WTC11 (cell line): Measurements from ENCODE around the gene ALOX12B. TPM values are rescaled to one million over a fixed set of nuclear protein-coding genes. Genes with fewer than 3 reads are reported as not detected.
"Not testable (repeated sequence)": the region's sequence is repeated elsewhere in the genome, so short reads cannot be mapped to it uniquely, and the experiment has no call there.

ENCODE experiments used
- ATAC-seq: fragments of 200-7000 bp; cut with Tn5 transposase; 2 replicates; pipeline ENCODE4 v1.10.0; 2021; ENCODE audit warnings: mild to moderate bottlenecking, moderate library complexity
- CTCF ChIA-PET: fragments of 300-600 bp; sonication (Branson Sonifier 250); formaldehyde crosslinking; loops from one replicate; lab custom pipeline; 2021; ENCODE audit warnings: antibody characterized with exemption; lab: Charles Lee
- POLR2A ChIA-PET: fragments of 350-600 bp; sonication (Branson Sonifier 250); formaldehyde crosslinking; loops from one replicate; lab custom pipeline; 2021; ENCODE audit warnings: antibody characterized with exemption; lab: Charles Lee
- DNase-seq: peaks from one replicate; pipeline ENCODE4 v3.0.0; 2021; ENCODE audit warnings: low spot score
- H3K27ac Mint-ChIP-seq: 2 replicates; pipeline ENCODE4 v1.8.0; 2021; ENCODE audit warnings: mixed read lengths
- H3K27me3 Mint-ChIP-seq: 2 replicates; pipeline ENCODE4 v1.8.0; 2021; ENCODE audit warnings: low read depth, mild to moderate bottlenecking, moderate library complexity, mixed read lengths
- H3K36me3 Mint-ChIP-seq: 2 replicates; pipeline ENCODE4 v1.8.0; 2021; ENCODE audit warnings: mixed read lengths
- H3K4me1 Mint-ChIP-seq: 2 replicates; pipeline ENCODE4 v1.8.0; 2022; ENCODE audit warnings: mixed read lengths
- H3K4me3 Mint-ChIP-seq: 2 replicates; pipeline ENCODE4 v1.8.0; 2021; ENCODE audit warnings: mild to moderate bottlenecking, moderate library complexity, mixed read lengths
- H3K9me3 Mint-ChIP-seq: 2 replicates; pipeline ENCODE4 v1.8.0; 2021; ENCODE audit warnings: mixed read lengths
- CBFB ChIP-seq: sonication (generic); formaldehyde crosslinking; IDR thresholded peaks from 2 replicates; pipeline ENCODE4 v1.8.1; 2022; ENCODE audit warnings: mild to moderate bottlenecking, low read depth, missing genetic modification reagents
- CREM ChIP-seq: sonication (generic); formaldehyde crosslinking; IDR thresholded peaks from 2 replicates; pipeline ENCODE4 v1.8.1; 2022; ENCODE audit warnings: mild to moderate bottlenecking, missing genetic modification reagents, moderate library complexity
- ETV6 ChIP-seq: sonication (generic); formaldehyde crosslinking; IDR thresholded peaks from 2 replicates; pipeline ENCODE4 v1.8.1; 2022; ENCODE audit warnings: mild to moderate bottlenecking, missing genetic modification reagents
- MXD4 ChIP-seq: fragments of 250-450 bp; sonication (Bioruptor Pico); IDR thresholded peaks from 2 replicates; pipeline ENCODE4 v1.8.0; 2021; ENCODE audit warnings: mild to moderate bottlenecking, moderate library complexity, borderline replicate concordance
- NFATC4 ChIP-seq: fragments of 250-450 bp; sonication (Bioruptor Pico); IDR thresholded peaks from 2 replicates; pipeline ENCODE4 v1.9.0; 2021; ENCODE audit warnings: mild to moderate bottlenecking
- SMAD3 ChIP-seq: sonication (generic); formaldehyde crosslinking; IDR thresholded peaks from 2 replicates; pipeline ENCODE4 v1.8.0; 2022; ENCODE audit warnings: missing genetic modification reagents, mild to moderate bottlenecking, borderline replicate concordance
- ZNF121 ChIP-seq: sonication (generic); formaldehyde crosslinking; IDR thresholded peaks from 2 replicates; pipeline ENCODE4 v1.8.0; 2023; ENCODE audit warnings: missing genetic modification reagents
- ZNF263 ChIP-seq: sonication (generic); formaldehyde crosslinking; IDR thresholded peaks from 2 replicates; pipeline ENCODE4 v1.8.1; 2022; ENCODE audit warnings: low read depth, mild to moderate bottlenecking, moderate library complexity, missing genetic modification reagents
- ZNF423 ChIP-seq: fragments of 250-450 bp; sonication (Bioruptor Pico); IDR thresholded peaks from 2 replicates; pipeline ENCODE4 v2.1.2; 2022; ENCODE audit warnings: mild to moderate bottlenecking, moderate library complexity
- total RNA-seq: library from RNA; stranded (reverse); gene quantifications from 3 replicates; pipeline ENCODE4 v1.2.3, GENCODE V29; 2021
- TF ChIP-seq, protein P1 (sequence below): sonication (generic); formaldehyde crosslinking; IDR thresholded peaks from 2 replicates; pipeline ENCODE4 v1.8.1; 2023; ENCODE audit warnings: mild to moderate bottlenecking, missing genetic modification reagents
- TF ChIP-seq, protein P2 (sequence below): fragments of 250-450 bp; sonication (Bioruptor Pico); IDR thresholded peaks from 2 replicates; pipeline ENCODE4 v1.9.0; 2021; ENCODE audit warnings: mild to moderate bottlenecking
- TF ChIP-seq, protein P3 (sequence below): sonication (generic); formaldehyde crosslinking; IDR thresholded peaks from 2 replicates; pipeline ENCODE4 v1.8.1; 2022; ENCODE audit warnings: mild to moderate bottlenecking, moderate library complexity, missing genetic modification reagents
- TF ChIP-seq, protein P4 (sequence below): sonication (generic); formaldehyde crosslinking; IDR thresholded peaks from 2 replicates; pipeline ENCODE4 v1.8.0; 2022; ENCODE audit warnings: mild to moderate bottlenecking, missing genetic modification reagents
- TF ChIP-seq, protein P5 (sequence below): sonication (generic); formaldehyde crosslinking; IDR thresholded peaks from 2 replicates; pipeline ENCODE4 v1.8.1; 2023; ENCODE audit warnings: mild to moderate bottlenecking, missing genetic modification reagents, moderate library complexity
- TF ChIP-seq, protein P6 (sequence below): sonication (generic); formaldehyde crosslinking; IDR thresholded peaks from 2 replicates; pipeline ENCODE4 v1.8.1; 2023; ENCODE audit warnings: mild to moderate bottlenecking, missing genetic modification reagents, moderate library complexity

Gene ALOX12B
- total RNA-seq, 1 experiment from 2014 or later, result 0.72 TPM

DNA sequence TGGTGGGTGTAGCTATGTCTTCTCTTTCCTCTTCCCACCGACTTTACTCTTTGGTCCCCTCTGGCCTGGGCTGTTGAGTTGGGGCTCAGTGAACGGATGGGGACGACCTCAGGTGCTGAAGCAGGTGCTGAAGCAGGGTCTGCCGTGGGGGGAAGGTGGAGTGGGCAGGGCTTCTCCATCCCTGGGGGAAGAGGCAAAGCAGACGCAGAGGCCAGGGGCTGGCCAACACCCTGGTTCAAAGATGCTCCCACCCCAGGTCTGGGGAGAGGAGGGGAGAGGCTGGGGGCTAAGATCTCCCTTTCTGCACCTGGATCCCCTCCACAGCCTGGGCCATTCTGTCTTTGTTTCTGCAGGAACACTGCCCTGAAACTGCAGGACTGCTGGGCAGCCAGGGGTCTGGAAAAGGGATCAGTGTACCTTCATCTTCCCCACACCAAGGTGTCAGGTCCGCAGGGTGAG lies 22.9 kb downstream of the ALOX12B start:
- Mint-ChIP-seq H3K9me3 (no peaks in the 10 kb centered on the region), H3K27ac (no peak overlapping the region), H3K27me3 (peaks cover 46% of the 10 kb centered on the region), H3K4me3 (peak overlapping the region; percentile 56), H3K4me1 (peaks cover 55% of the 10 kb centered on the region), H3K36me3 (no peaks in the 10 kb centered on the region)
- no peak for DNase-seq
- CTCF ChIA-PET, result interaction anchor here (2.1 to 11.8 kb wide), 4 partner anchors 10 to 75 kb away, joined by 5 to 380 read pairs (median 36); partner anchors contain the start of gene ALOXE3
- ATAC-seq, result peak; percentile 14; the same call in 1 of the 2 replicates
- POLR2A ChIA-PET, result interaction anchor here (0.5 kb wide), 1 partner anchor 297 kb away, joined by 3 read pairs; no protein-coding TSS in a partner anchor
- TF ChIP-seq CBFB (CRISPR knock-in tag), result no peak

DNA sequence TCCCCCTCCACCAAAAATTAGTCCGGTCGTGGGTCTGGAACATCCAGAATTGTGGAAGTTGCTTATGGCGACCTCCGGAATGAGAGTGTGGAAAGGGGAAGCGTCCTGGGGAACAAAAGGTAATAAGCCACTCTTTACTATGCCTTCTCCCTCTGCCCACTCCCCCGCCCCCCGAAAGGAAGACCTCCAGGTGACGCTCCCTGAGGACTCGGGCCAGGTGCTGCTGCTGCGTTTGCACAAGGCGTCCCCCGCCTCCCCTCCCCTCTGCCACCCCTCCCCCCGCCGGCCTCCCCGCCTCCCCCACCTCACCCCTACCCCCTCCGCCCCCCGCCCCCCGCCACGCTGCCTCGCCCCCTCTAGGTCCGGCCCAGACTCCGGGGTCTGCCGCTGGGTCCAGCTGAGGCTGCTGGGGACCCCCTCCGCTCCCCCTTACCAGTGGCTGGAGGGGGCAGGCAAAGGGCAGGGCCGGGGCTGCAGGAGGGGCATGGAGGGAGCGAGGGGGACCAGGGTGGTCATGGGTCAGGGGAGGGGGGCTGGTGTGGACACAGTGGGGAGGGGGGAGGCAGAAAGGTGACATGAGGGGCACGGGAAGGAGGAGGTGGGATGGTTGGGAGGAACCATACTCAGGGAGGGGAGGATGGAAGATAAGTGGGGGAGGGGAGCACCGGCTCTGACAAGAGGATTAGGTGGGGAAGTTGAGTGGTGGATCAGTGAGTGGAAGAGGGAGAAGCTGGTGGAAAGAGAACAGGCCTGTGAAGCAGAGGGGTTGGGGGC lies 23.6 kb downstream of the ALOX12B start:
- no peak overlapping the region for H3K27ac Mint-ChIP-seq
- ChIA-PET POLR2A (interaction anchor here (0.5 kb wide), 1 partner anchor 298 kb away, joined by 3 read pairs; no protein-coding TSS in a partner anchor), CTCF (interaction anchor here (2.1 to 11.8 kb wide), 4 partner anchors 11 to 74 kb away, joined by 5 to 380 read pairs (median 36); partner anchors contain the start of gene ALOXE3)
- H3K4me3 Mint-ChIP-seq, result peak overlapping the region; percentile 73
- H3K36me3 Mint-ChIP-seq, result no peaks in the 10 kb centered on the region
- H3K9me3 Mint-ChIP-seq, result no peaks in the 10 kb centered on the region
- DNase-seq (peak; percentile 39), ATAC-seq (peak; percentile 7; the same call in 1 of the 2 replicates)
- TF ChIP-seq ZNF423 (no peak), ZNF263 (CRISPR knock-in tag) (peak; percentile 55; the same call in 1 of the 2 replicates)
- peaks cover 55% of the 10 kb centered on the region for H3K4me1 Mint-ChIP-seq
- peaks cover 40% of the 10 kb centered on the region for H3K27me3 Mint-ChIP-seq

DNA sequence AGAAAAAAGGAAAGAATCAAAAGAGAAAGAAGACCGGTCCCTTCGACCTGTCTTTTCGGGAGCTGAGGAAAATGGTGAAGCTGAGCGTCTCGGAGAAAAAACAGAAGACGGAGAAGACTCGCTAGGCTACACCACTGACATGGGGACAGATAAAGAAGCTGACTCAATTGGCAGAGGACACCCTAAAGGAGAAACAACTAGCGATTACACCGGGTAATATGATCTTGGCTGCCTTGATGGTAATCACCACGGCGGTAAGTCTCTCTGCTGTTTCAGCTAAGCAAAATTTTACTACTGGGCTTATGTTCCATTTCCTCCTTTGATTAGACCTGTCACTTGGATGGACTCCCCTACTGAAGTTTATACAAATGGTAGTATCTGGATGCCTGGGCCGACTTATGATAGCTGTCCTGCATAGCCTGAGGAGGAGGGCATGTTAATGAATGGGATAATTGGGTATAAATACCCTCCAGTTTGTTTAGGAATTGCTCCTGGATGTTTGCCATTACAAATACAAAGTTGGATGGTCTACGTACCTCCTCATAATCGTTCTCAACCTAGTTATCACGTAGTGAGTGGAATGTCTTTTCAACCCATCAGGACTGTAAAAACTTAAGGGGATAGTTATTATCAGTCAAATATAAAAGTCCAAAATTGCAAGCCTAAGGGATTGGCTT lies 24.6 kb downstream of the ALOX12B start:
- CTCF ChIA-PET, result interaction anchor here (0.6 to 11.8 kb wide), 7 partner anchors 12 to 230 kb away, joined by 3 to 380 read pairs (median 56); partner anchors contain the start of genes ALOXE3, HES7 and KDM6B
- POLR2A ChIA-PET, result interaction anchor here (1.0 to 1.6 kb wide), 2 partner anchors 11 to 41 kb away, joined by 3 read pairs; no protein-coding TSS in a partner anchor
- no peak overlapping the region for H3K27ac Mint-ChIP-seq
- ATAC-seq (no peak; the same call in 1 of the 2 replicates), DNase-seq (no peak)
- H3K4me1 Mint-ChIP-seq, result peaks cover 60% of the 10 kb centered on the region
- no peaks in the 10 kb centered on the region for H3K36me3 Mint-ChIP-seq
- TF ChIP-seq ZNF121 (CRISPR knock-in tag), result no peak
- TF ChIP-seq, protein P1, sequence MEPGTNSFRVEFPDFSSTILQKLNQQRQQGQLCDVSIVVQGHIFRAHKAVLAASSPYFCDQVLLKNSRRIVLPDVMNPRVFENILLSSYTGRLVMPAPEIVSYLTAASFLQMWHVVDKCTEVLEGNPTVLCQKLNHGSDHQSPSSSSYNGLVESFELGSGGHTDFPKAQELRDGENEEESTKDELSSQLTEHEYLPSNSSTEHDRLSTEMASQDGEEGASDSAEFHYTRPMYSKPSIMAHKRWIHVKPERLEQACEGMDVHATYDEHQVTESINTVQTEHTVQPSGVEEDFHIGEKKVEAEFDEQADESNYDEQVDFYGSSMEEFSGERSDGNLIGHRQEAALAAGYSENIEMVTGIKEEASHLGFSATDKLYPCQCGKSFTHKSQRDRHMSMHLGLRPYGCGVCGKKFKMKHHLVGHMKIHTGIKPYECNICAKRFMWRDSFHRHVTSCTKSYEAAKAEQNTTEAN (CRISPR knock-in tag), result no peak
- no peak for TF ChIP-seq ZNF263 (CRISPR knock-in tag)
- TF ChIP-seq, protein P2, sequence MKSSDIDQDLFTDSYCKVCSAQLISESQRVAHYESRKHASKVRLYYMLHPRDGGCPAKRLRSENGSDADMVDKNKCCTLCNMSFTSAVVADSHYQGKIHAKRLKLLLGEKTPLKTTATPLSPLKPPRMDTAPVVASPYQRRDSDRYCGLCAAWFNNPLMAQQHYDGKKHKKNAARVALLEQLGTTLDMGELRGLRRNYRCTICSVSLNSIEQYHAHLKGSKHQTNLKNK (CRISPR knock-in tag), result no peak
- TF ChIP-seq MXD4 (CRISPR knock-in tag), result no peak
- no peaks in the 10 kb centered on the region for H3K9me3 Mint-ChIP-seq
- peaks cover 34% of the 10 kb centered on the region for H3K27me3 Mint-ChIP-seq
- H3K4me3 Mint-ChIP-seq, result peak overlapping the region; percentile 73

DNA sequence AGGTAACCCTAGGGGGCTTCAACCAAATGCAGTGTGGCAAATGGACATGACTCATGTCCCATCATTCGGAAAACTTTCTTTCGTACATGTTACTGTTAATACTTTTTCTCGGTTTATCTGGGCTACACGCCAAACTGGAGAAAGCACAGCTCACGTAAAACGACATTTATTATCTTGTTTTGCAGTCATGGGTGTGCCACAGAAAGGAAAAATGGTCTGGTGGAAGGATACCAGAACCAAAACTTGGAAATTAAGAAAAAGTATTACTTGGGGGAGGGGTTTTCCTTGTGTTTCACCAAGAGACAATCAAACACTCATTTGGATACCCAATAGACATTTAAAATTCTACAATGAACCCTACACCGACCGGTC lies 25.1 kb downstream of the ALOX12B start:
- no peak overlapping the region for H3K27ac Mint-ChIP-seq
- ChIA-PET CTCF (interaction anchor here (0.6 to 11.8 kb wide), 9 partner anchors 12 to 229 kb away, joined by 3 to 380 read pairs (median 6); partner anchors contain the start of genes ALOXE3, HES7 and KDM6B), POLR2A (interaction anchor here (1.0 to 1.6 kb wide), 2 partner anchors 11 to 41 kb away, joined by 3 read pairs; no protein-coding TSS in a partner anchor)
- no peaks in the 10 kb centered on the region for H3K9me3 Mint-ChIP-seq
- DNase-seq, result no peak
- no peak for TF ChIP-seq SMAD3
- TF ChIP-seq, protein P3, sequence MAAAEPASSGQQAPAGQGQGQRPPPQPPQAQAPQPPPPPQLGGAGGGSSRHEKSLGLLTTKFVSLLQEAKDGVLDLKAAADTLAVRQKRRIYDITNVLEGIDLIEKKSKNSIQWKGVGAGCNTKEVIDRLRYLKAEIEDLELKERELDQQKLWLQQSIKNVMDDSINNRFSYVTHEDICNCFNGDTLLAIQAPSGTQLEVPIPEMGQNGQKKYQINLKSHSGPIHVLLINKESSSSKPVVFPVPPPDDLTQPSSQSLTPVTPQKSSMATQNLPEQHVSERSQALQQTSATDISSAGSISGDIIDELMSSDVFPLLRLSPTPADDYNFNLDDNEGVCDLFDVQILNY (CRISPR knock-in tag), result no peak
- no peak for TF ChIP-seq ETV6 (CRISPR knock-in tag)
- TF ChIP-seq ZNF423, result no peak
- TF ChIP-seq NFATC4 (CRISPR knock-in tag), result no peak
- TF ChIP-seq, protein P4, sequence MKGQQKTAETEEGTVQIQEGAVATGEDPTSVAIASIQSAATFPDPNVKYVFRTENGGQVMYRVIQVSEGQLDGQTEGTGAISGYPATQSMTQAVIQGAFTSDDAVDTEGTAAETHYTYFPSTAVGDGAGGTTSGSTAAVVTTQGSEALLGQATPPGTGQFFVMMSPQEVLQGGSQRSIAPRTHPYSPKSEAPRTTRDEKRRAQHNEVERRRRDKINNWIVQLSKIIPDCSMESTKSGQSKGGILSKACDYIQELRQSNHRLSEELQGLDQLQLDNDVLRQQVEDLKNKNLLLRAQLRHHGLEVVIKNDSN (CRISPR knock-in tag), result no peak
- TF ChIP-seq, protein P5, sequence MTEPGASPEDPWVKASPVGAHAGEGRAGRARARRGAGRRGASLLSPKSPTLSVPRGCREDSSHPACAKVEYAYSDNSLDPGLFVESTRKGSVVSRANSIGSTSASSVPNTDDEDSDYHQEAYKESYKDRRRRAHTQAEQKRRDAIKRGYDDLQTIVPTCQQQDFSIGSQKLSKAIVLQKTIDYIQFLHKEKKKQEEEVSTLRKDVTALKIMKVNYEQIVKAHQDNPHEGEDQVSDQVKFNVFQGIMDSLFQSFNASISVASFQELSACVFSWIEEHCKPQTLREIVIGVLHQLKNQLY (CRISPR knock-in tag), result no peak
- TF ChIP-seq CREM (CRISPR knock-in tag), result no peak
- TF ChIP-seq, protein P6, sequence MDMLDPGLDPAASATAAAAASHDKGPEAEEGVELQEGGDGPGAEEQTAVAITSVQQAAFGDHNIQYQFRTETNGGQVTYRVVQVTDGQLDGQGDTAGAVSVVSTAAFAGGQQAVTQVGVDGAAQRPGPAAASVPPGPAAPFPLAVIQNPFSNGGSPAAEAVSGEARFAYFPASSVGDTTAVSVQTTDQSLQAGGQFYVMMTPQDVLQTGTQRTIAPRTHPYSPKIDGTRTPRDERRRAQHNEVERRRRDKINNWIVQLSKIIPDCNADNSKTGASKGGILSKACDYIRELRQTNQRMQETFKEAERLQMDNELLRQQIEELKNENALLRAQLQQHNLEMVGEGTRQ (CRISPR knock-in tag), result no peak
- H3K4me3 Mint-ChIP-seq, result peak overlapping the region; percentile 73
- no peak for ATAC-seq
- peaks cover 34% of the 10 kb centered on the region for H3K27me3 Mint-ChIP-seq
- H3K36me3 Mint-ChIP-seq, result no peaks in the 10 kb centered on the region
- peaks cover 58% of the 10 kb centered on the region for H3K4me1 Mint-ChIP-seq

DNA sequence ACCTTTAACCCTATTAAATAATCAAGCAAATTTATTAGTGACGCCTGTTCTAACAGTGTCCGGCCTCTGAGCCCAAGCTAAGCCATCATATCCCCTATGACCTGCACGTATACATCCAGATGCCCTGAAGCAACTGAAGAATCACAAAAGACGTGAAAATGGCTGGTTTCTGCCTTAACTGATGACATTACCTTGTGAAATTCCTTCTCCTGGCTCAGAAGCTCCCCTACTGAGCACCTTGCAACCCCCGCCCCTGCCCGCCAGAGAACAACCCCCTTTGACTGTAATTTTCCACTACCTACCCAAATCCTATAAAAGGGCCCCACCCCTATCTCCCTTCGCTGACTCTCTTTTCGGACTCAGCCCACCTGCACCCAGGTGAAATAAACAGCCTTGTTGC lies 25.7 kb downstream of the ALOX12B start:
- DNase-seq, result peak; percentile 42
- peaks cover 56% of the 10 kb centered on the region for H3K4me1 Mint-ChIP-seq
- H3K27ac Mint-ChIP-seq, H3K9me3 Mint-ChIP-seq, H3K36me3 Mint-ChIP-seq, ATAC-seq: not testable (repeated sequence)
- peak overlapping the region; percentile 73 for H3K4me3 Mint-ChIP-seq
- CTCF ChIA-PET, result interaction anchor here (1.3 to 11.8 kb wide), 8 partner anchors 13 to 229 kb away, joined by 4 to 380 read pairs (median 31); partner anchors contain the start of genes ALOXE3, HES7 and KDM6B
- peaks cover 40% of the 10 kb centered on the region for H3K27me3 Mint-ChIP-seq
- POLR2A ChIA-PET, result interaction anchor here (1.6 kb wide), 1 partner anchor 42 kb away, joined by 3 read pairs; no protein-coding TSS in a partner anchor
